HUES6 (cell line): ENCODE data around the gene CALML5.
A peak's percentile ranks its signal among the peaks of the same experiment; 100 is the strongest.

Source experiments
- H3K27ac ChIP-seq: 2 replicates; pipeline ENCODE4 v1.7.0; 2013; ENCODE audit warnings: low read depth, mild to moderate bottlenecking, low read length, inconsistent platforms
- H3K27me3 ChIP-seq: 2 replicates; pipeline ENCODE4 v1.6.1; 2013; ENCODE audit warnings: low read length; ENCODE audit not compliant: control insufficient read depth, insufficient read depth
- H3K36me3 ChIP-seq: 2 replicates; pipeline ENCODE4 v1.6.1; 2013; ENCODE audit warnings: low read length; ENCODE audit not compliant: control insufficient read depth, insufficient read depth
- H3K4me1 ChIP-seq: 2 replicates; pipeline ENCODE4 v1.6.1; 2013; ENCODE audit warnings: low read length; ENCODE audit not compliant: control insufficient read depth, insufficient read depth
- H3K4me3 ChIP-seq: 2 replicates; pipeline ENCODE4 v1.5.1; 2013; ENCODE audit warnings: low read depth, low read length
- H3K9ac ChIP-seq: one replicate; pipeline ENCODE4 v1.6.1; 2013; ENCODE audit warnings: mild to moderate bottlenecking, low read length
- H3K9me3 ChIP-seq: 2 replicates; pipeline ENCODE4 v1.6.1; 2013; ENCODE audit warnings: low read depth, low read length; ENCODE audit not compliant: control insufficient read depth, insufficient read depth

CALML5 gene

DNA sequence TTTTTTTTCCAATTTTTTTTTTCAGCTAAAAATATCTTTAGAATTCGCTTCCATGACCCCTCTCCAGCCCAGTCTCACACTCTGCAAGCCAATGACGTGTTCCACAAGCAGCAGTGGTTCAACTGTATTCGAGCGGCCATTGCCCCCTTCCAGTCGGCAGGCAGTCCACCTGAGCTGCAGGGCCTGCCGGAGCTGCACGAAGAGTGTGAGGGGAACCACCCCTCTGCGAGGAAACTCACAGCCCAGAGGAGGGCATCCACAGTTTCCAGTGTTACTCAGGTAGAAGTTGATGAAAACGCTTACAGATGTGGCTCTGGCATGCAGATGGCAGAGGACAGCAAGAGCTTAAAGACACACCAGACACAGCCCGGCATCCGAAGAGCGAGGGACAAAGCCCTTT is 42.8 kb downstream of the CALML5 start:
- H3K27ac ChIP-seq, result no peak overlapping the region
- no peak overlapping the region for H3K9ac ChIP-seq
- peaks cover 98% of the 10 kb centered on the region for H3K36me3 ChIP-seq

DNA sequence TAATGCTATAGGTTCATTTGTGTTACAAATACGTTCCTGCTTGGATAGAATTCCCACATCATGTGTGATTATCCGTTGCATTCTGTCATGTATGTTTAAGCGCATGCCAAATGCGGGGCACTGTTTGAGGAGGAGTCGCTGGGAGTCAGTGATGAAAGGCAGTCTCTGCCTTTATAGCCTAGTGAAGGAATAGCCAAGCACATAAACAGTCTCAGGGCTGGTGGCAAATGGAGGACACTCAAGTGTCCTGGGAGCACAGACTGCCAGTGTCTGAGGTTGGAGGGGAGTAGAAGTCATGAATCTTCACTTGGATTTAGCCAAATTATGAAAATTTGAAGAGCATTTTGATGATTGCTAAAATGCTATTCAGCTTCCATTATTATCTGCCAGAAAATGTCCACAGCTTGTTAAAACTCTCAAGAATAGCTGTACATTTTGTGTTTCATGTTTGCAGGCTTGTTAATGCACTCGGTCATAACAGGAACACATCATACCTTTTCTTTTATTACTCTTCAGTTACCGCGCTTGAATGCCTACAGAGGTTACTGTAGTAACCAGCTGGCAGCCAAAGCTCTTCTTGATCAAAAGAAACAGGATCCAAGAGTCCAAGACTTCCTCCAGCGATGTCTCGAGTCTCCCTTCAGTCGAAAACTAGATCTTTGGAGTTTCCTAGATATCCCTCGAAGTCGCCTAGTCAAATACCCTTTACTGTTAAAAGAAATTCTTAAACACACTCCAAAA is 45.5 kb downstream of the CALML5 start:
- Histone ChIP-seq H3K36me3 (peaks cover 73% of the 10 kb centered on the region), H3K27ac (no peak overlapping the region)

More for the DNA sequence above, 42.8 kb downstream of the CALML5 start:
- no peaks in the 10 kb centered on the region for H3K27me3 ChIP-seq
- no peak overlapping the region for H3K4me3 ChIP-seq
- H3K4me1 ChIP-seq, result no peaks in the 10 kb centered on the region
- H3K9me3 ChIP-seq, result no peaks in the 10 kb centered on the region

DNA sequence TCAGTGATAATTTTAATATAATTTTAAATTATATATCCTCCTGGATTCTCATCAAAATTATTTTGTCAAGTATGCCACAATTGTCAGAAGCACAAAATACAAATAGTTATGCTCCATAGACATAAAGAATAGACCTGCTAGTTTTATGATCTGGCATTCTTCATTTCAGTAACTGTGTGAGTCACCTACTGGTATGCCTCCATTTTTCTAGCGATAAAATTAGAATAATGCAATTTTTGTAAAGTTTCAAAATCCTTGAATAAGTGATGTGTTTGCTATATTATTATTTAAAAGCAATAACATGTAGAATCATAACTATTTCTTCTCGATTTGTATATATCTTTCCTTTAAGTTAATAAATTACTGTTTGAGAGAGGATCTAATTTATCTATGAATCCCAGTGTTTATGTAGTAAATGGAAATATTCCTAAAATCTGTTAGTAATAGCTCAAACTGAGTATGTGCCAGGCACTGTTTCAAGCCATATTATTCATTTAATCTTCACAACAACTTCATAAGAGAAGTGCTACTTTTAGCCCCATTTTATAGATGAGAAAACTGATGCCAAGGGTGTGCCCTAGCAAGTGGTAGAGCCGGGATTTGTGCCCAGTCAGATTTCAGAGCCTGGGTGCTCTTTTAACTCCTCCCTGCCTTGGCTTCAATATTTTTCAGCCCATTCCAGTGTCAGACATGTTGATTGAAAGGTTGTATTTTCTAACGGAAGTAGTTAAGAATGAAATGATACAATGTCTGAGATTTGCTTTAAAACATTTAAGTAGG is 48.6 kb downstream of the CALML5 start:
- no peaks in the 10 kb centered on the region for H3K9me3 ChIP-seq
- no peaks in the 10 kb centered on the region for H3K27me3 ChIP-seq
- no peak overlapping the region for H3K27ac ChIP-seq
- peaks cover 33% of the 10 kb centered on the region for H3K4me1 ChIP-seq
- H3K36me3 ChIP-seq, result peaks cover 43% of the 10 kb centered on the region
- no peak overlapping the region for H3K4me3 ChIP-seq
- H3K9ac ChIP-seq, result no peak overlapping the region

More for the DNA sequence above, 45.5 kb downstream of the CALML5 start:
- H3K27me3 ChIP-seq, result no peaks in the 10 kb centered on the region
- no peak overlapping the region for H3K4me3 ChIP-seq
- H3K4me1 ChIP-seq, result peaks cover 11% of the 10 kb centered on the region
- H3K9me3 ChIP-seq, result no peaks in the 10 kb centered on the region
- H3K9ac ChIP-seq, result no peak overlapping the region

DNA sequence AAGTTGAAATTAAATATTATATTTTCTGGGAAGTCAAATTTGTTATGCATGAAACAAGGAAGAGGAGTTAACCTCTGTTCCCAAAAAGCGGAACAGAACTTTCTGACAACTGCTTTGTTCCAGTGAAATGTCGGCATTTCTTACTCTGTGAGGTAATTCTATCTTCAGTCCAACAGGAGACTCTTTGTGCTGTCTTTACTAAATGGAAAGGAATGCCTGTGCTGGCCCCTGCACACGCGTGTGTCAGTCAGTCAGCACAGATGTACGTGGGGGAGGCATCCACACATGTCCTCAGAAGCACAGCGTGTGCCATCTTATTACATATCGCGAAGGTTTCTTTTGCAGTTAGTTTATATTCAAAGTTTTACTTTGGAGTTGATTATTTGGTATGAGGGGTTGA is 49.5 kb downstream of the CALML5 start:
- Histone ChIP-seq H3K9ac (no peak overlapping the region), H3K9me3 (no peaks in the 10 kb centered on the region), H3K36me3 (peaks cover 33% of the 10 kb centered on the region), H3K27me3 (no peaks in the 10 kb centered on the region), H3K4me3 (peak overlapping the region; percentile 76; the same call in 1 of the 2 replicates), H3K27ac (no peak overlapping the region), H3K4me1 (peaks cover 33% of the 10 kb centered on the region)

DNA sequence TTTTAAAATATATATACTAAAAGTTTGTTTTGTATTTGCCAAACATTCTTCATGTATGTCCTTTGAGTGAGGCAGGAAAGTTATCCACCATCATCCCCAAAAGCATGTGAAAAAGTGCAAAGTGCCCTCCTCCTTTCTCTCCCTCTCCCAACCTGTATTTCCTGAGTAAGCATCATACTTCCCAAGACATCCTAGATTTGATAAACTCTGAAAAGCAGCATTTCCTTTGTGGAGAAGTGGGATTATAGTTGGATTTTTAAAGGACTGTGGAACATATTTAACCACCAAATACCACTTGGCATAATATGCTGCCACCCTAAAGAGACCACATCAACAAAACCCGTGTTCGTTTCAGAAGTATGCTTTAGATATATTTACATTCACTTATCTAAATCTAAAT is 50.1 kb downstream of the CALML5 start:
- Histone ChIP-seq H3K36me3 (peaks cover 27% of the 10 kb centered on the region), H3K9me3 (no peaks in the 10 kb centered on the region), H3K27me3 (no peaks in the 10 kb centered on the region), H3K27ac (no peak overlapping the region), H3K4me1 (peaks cover 33% of the 10 kb centered on the region), H3K4me3 (peak overlapping the region; percentile 76; the same call in 1 of the 2 replicates), H3K9ac (no peak overlapping the region)
